HCT116 (cell line): Measurements from ENCODE around the gene SLC4A2.

Experiments used
- CEBPB ChIP-seq: IDR thresholded peaks from 2 replicates; pipeline ENCODE4 v1.6.1; 2012; ENCODE audit warnings: low read depth
- EZH2 ChIP-seq: fragments of 200-600 bp; sonication (generic); IDR thresholded peaks from 2 replicates; pipeline ENCODE4 v1.6.1; 2017; ENCODE audit warnings: antibody characterized with exemption, mixed run types
- FOSL1 ChIP-seq: IDR thresholded peaks from 2 replicates; pipeline ENCODE4 v1.6.1; 2012; ENCODE audit warnings: low read depth
- POLR2A ChIP-seq: IDR thresholded peaks from 2 replicates; pipeline ENCODE4 v1.7.0; 2011; ENCODE audit warnings: borderline replicate concordance; ENCODE audit not compliant: insufficient read depth, insufficient read length; ENCODE audit errors: extremely low read depth
- POLR2AphosphoS5 ChIP-seq: IDR thresholded peaks from 2 replicates; pipeline ENCODE4 v1.6.1; 2011; ENCODE audit warnings: mild to moderate bottlenecking, low read depth, low read length, moderate library complexity
- SP1 ChIP-seq: IDR thresholded peaks from 2 replicates; pipeline ENCODE4 v1.6.1; 2012; ENCODE audit warnings: low read depth
- YY1 ChIP-seq: IDR thresholded peaks from 2 replicates; pipeline ENCODE4 v1.6.1; 2011; ENCODE audit warnings: low read length, low read depth, moderate library complexity, mild to moderate bottlenecking; ENCODE audit not compliant: insufficient replicate concordance; ENCODE audit errors: extremely low read depth
- TF ChIP-seq, protein P1 (sequence below): IDR thresholded peaks from 2 replicates; pipeline ENCODE4 v1.6.1; 2012
- TF ChIP-seq, protein P2 (sequence below), 3 experiments: fragments of 200-600 bp in 1 of 3; sonication (generic) in 1 of 3; IDR thresholded peaks in 2 of 3; conservative IDR thresholded peaks in 1 of 3; 2 replicates each; pipeline ENCODE4 v1.5.1; 2012 to 2017; ENCODE audit warnings: low read depth in 2 of 3, low read length in 2 of 3, antibody characterized with exemption in 1 of 3, borderline replicate concordance in 1 of 3, control low read depth in 1 of 3, mild to moderate bottlenecking in 1 of 3, mixed read lengths in 1 of 3, mixed run types in 1 of 3, moderate library complexity in 1 of 3; ENCODE audit not compliant: insufficient read depth in 1 of 3

DNA sequence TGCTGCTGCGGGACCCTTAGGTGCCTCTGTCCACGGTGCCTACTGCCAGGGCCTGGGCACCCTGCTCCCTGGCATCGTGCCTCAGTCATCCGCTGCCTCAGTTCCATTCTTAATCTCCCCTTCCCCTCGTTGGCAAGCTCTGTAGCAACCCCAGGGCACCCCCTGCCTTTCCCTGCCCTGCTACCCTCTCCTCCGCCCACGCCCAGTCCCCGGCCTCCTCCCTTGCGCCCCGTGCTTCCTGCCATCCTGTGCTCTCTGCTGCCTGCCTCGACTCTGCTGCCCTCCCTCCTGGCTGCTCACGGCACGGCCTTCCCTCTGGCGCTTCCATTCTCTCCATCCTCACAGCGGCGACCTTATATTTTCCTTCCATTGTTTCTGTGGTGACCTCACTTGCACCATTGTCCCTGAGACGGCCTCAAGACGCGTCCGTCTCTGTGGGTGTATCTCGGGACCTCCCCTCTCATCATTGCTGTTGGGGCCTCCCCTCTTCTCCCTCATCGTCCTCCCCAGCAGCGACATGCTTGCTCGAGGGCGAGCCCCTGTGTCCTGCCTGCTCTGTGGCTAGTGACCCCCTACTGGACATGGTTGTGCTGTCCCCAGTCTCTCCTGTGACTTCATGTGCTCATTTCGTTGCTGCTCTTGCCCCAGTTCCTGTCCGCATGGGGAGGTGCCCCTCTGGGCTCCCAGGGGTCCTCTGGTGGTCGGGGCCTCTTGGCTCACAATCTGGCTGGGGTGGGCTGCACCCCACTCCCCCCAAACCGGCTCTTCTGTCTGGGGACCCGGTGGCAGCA is 62.2 kb downstream of the SLC4A2 start:
- TF ChIP-seq, protein P1, sequence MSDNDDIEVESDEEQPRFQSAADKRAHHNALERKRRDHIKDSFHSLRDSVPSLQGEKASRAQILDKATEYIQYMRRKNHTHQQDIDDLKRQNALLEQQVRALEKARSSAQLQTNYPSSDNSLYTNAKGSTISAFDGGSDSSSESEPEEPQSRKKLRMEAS = no peak
- TF ChIP-seq, protein P2, sequence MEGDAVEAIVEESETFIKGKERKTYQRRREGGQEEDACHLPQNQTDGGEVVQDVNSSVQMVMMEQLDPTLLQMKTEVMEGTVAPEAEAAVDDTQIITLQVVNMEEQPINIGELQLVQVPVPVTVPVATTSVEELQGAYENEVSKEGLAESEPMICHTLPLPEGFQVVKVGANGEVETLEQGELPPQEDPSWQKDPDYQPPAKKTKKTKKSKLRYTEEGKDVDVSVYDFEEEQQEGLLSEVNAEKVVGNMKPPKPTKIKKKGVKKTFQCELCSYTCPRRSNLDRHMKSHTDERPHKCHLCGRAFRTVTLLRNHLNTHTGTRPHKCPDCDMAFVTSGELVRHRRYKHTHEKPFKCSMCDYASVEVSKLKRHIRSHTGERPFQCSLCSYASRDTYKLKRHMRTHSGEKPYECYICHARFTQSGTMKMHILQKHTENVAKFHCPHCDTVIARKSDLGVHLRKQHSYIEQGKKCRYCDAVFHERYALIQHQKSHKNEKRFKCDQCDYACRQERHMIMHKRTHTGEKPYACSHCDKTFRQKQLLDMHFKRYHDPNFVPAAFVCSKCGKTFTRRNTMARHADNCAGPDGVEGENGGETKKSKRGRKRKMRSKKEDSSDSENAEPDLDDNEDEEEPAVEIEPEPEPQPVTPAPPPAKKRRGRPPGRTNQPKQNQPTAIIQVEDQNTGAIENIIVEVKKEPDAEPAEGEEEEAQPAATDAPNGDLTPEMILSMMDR (IDR thresholded peaks at IDR 0.05 in 2 of 3, conservative IDR thresholded peaks at IDR 0.05 in 1 of 3; ENCODE audit: borderline replicate concordance in 1 of 3, insufficient read depth in 1 of 3, low read depth in 2 of 3, low read length in 2 of 3) = no peak
- TF ChIP-seq EZH2 (no peak), SP1 (no peak), YY1 (no peak), POLR2AphosphoS5 (no peak), FOSL1 (no peak), CEBPB (no peak), POLR2A (no peak)
